ENCODE results near the gene STH. TPM values are rescaled to one million over a fixed set of nuclear protein-coding genes. Genes with fewer than 3 reads are reported as not detected.

Gene STH
- total RNA-seq, 1 donor from 2014 or later, result not detected

DNA sequence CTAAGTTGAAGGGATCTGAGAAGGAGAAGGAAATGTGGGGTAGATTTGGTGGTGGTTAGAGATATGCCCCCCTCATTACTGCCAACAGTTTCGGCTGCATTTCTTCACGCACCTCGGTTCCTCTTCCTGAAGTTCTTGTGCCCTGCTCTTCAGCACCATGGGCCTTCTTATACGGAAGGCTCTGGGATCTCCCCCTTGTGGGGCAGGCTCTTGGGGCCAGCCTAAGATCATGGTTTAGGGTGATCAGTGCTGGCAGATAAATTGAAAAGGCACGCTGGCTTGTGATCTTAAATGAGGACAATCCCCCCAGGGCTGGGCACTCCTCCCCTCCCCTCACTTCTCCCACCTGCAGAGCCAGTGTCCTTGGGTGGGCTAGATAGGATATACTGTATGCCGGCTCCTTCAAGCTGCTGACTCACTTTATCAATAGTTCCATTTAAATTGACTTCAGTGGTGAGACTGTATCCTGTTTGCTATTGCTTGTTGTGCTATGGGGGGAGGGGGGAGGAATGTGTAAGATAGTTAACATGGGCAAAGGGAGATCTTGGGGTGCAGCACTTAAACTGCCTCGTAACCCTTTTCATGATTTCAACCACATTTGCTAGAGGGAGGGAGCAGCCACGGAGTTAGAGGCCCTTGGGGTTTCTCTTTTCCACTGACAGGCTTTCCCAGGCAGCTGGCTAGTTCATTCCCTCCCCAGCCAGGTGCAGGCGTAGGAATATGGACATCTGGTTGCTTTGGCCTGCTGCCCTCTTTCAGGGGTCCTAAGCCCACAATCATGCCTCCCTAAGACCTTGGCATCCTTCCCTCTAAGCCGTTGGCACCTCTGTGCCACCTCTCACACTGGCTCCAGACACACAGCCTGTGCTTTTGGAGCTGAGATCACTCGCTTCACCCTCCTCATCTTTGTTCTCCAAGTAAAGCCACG is 28.3 kb downstream of the STH start:
- Mint-ChIP-seq H3K4me1 (ENCODE audit: unreplicated experiment) (peaks cover 3% of the 10 kb centered on the region), H3K36me3 (ENCODE audit: unreplicated experiment) (peaks cover 44% of the 10 kb centered on the region), H3K9me3 (ENCODE audit: unreplicated experiment) (no peaks in the 10 kb centered on the region), H3K27me3 (ENCODE audit: unreplicated experiment) (no peaks in the 10 kb centered on the region), H3K27ac (ENCODE audit: unreplicated experiment) (no peak overlapping the region), H3K4me3 (ENCODE audit: unreplicated experiment) (no peak overlapping the region)
- TF ChIP-seq, protein P1, sequence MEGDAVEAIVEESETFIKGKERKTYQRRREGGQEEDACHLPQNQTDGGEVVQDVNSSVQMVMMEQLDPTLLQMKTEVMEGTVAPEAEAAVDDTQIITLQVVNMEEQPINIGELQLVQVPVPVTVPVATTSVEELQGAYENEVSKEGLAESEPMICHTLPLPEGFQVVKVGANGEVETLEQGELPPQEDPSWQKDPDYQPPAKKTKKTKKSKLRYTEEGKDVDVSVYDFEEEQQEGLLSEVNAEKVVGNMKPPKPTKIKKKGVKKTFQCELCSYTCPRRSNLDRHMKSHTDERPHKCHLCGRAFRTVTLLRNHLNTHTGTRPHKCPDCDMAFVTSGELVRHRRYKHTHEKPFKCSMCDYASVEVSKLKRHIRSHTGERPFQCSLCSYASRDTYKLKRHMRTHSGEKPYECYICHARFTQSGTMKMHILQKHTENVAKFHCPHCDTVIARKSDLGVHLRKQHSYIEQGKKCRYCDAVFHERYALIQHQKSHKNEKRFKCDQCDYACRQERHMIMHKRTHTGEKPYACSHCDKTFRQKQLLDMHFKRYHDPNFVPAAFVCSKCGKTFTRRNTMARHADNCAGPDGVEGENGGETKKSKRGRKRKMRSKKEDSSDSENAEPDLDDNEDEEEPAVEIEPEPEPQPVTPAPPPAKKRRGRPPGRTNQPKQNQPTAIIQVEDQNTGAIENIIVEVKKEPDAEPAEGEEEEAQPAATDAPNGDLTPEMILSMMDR (IDR thresholded peaks at IDR 0.05), result no peak
- no peak for DNase-seq (ENCODE audit: extremely low spot score, unreplicated experiment)

DNA sequence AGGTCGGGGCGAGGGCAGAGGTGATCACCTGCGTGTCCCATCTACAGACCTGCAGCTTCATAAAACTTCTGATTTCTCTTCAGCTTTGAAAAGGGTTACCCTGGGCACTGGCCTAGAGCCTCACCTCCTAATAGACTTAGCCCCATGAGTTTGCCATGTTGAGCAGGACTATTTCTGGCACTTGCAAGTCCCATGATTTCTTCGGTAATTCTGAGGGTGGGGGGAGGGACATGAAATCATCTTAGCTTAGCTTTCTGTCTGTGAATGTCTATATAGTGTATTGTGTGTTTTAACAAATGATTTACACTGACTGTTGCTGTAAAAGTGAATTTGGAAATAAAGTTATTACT is 28.9 kb downstream of the STH start:
- H3K27ac Mint-ChIP-seq (ENCODE audit: unreplicated experiment), result no peak overlapping the region
- peaks cover 3% of the 10 kb centered on the region for H3K4me1 Mint-ChIP-seq (ENCODE audit: unreplicated experiment)
- no peak overlapping the region for H3K4me3 Mint-ChIP-seq (ENCODE audit: unreplicated experiment)
- H3K9me3 Mint-ChIP-seq (ENCODE audit: unreplicated experiment), result no peaks in the 10 kb centered on the region
- no peak for DNase-seq (ENCODE audit: extremely low spot score, unreplicated experiment)
- H3K27me3 Mint-ChIP-seq (ENCODE audit: unreplicated experiment), result no peaks in the 10 kb centered on the region
- peaks cover 50% of the 10 kb centered on the region for H3K36me3 Mint-ChIP-seq (ENCODE audit: unreplicated experiment)
- TF ChIP-seq, protein P1 (IDR thresholded peaks at IDR 0.05), result no peak

DNA sequence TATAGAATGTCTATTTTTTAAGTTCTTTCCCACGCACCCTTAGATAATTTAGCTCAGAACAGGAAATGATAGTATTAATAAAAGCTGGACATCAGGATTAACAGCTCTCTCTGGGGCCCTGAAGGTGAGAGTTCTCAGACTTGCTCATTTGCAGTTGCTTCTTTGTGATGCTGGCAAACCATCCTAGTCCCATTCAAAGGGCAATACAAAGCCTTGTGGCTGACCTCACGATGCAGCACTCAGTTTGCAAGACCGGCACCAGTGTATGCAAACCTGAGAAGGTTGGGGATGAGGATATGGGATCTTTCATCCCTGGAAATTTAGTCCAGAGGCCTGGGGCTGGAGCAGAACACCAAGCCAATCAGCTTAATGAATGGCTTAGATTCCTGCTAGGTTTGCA is 29.3 kb downstream of the STH start:
- Mint-ChIP-seq H3K4me3 (ENCODE audit: unreplicated experiment) (no peak overlapping the region), H3K9me3 (ENCODE audit: unreplicated experiment) (no peaks in the 10 kb centered on the region), H3K4me1 (ENCODE audit: unreplicated experiment) (peaks cover 3% of the 10 kb centered on the region), H3K27me3 (ENCODE audit: unreplicated experiment) (no peaks in the 10 kb centered on the region), H3K36me3 (ENCODE audit: unreplicated experiment) (peaks cover 50% of the 10 kb centered on the region), H3K27ac (ENCODE audit: unreplicated experiment) (no peak overlapping the region)
- TF ChIP-seq, protein P1 (IDR thresholded peaks at IDR 0.05), result no peak
- no peak for DNase-seq (ENCODE audit: extremely low spot score, unreplicated experiment)

DNA sequence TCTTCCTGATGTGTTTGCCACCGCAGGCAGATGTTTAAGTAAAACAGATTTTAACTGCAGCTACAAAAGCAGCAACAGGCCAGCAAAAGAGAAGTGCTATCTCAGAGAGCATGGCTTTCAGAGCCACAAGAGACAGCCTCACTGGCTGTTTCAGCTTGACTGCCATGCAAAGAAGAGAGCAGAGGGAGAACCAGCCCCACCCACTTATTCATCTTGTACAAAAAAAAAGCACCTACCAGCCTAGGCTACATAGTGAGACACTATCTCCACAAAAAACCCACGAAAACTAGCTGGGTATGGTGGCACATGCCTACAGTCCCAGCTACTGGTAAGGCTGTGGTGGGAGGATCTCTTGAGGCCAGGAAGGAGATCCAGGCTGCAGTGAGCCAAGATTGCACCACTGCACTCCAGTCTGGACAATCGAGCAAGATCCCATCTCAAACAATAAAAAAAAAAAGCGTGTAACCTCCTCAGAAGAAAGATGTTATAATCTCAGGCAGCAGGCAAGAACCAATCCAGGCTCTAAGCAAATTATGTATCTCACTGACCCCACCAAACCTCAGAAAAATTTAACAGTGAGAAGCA is 30.0 kb downstream of the STH start:
- TF ChIP-seq, protein P1 (IDR thresholded peaks at IDR 0.05), result no peak
- Mint-ChIP-seq H3K9me3 (ENCODE audit: unreplicated experiment) (no peaks in the 10 kb centered on the region), H3K4me1 (ENCODE audit: unreplicated experiment) (peaks cover under 1% of the 10 kb centered on the region), H3K27me3 (ENCODE audit: unreplicated experiment) (no peaks in the 10 kb centered on the region), H3K4me3 (ENCODE audit: unreplicated experiment) (no peak overlapping the region), H3K36me3 (ENCODE audit: unreplicated experiment) (peaks cover 53% of the 10 kb centered on the region), H3K27ac (ENCODE audit: unreplicated experiment) (no peak overlapping the region)
- DNase-seq (ENCODE audit: extremely low spot score, unreplicated experiment), result no peak

DNA sequence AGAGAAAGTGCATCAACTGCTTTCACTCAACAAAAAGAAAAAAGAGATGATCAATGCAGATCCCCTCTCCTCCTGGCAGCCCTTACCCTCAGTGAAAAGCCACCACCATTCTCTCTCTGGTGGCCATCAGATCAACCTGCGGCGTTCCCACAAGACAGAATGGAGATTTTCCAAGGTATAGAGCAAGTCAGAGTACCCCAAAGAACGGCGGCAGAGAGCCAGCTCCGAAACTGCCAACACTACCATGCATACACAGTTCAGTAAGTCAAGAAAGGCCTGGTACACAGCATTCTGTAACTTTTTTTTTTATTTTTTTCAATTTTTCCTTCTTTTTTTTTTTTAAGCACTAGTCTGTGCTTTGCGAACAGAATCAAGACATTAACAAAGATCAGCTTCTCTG is 30.6 kb downstream of the STH start:
- H3K36me3 Mint-ChIP-seq (ENCODE audit: unreplicated experiment), result peaks cover 58% of the 10 kb centered on the region
- no peak overlapping the region for H3K4me3 Mint-ChIP-seq (ENCODE audit: unreplicated experiment)
- no peaks in the 10 kb centered on the region for H3K9me3 Mint-ChIP-seq (ENCODE audit: unreplicated experiment)
- TF ChIP-seq, protein P1 (IDR thresholded peaks at IDR 0.05), result no peak
- no peak overlapping the region for H3K27ac Mint-ChIP-seq (ENCODE audit: unreplicated experiment)
- H3K4me1 Mint-ChIP-seq (ENCODE audit: unreplicated experiment), result no peaks in the 10 kb centered on the region
- H3K27me3 Mint-ChIP-seq (ENCODE audit: unreplicated experiment), result no peaks in the 10 kb centered on the region
- DNase-seq (ENCODE audit: extremely low spot score, unreplicated experiment), result no peak
